ENCODE data around the gene MAP4K1. TPM values are rescaled to one million over a fixed set of nuclear protein-coding genes. Genes with fewer than 3 reads are reported as not detected.
A peak's percentile ranks its signal among the peaks of the same experiment; 100 is the strongest.

MAP4K1 gene
- total RNA-seq, 1 experiment from 2014 or later: 0.56 TPM

DNA sequence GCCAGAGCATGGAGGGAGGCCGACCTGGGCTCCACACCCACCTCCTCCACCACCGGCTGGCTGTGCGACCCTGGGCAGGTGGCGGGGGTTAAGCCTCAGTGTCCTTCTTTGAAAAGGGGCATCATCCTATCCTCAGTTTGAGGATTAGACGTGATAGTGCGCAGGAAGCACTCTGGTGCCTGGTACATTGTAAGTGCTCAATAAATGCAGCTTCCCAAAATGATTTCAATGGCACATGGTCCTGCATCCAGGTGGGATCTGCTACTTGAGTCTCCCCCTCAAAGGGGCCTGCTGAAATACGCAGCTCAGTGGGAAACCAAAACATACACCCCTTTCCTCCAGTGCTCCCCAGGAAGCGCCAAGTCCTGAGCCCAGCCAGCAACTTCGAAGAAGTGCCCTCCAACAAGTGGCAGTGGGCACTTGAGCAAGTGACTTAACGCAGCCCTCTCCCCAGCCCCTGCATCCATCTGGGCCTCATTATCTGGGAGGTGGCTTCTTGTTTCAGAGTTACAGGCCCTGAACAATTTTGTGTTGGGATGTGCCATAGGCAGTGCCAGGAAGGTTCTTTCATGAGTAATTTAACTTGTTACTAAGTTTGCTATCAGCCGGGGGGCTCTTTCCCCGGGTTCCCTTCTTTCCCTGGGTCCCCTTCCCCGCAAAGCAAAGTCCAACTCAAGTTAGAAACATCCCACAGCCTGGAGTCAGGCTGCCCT, 47.6 kb upstream of the MAP4K1 start:
- no peaks in the 10 kb centered on the region for H3K9me3 Mint-ChIP-seq (ENCODE audit: unreplicated experiment)
- peaks cover 53% of the 10 kb centered on the region for H3K4me1 Mint-ChIP-seq (ENCODE audit: insufficient read depth, unreplicated experiment)
- DNase-seq (ENCODE audit: unreplicated experiment): no peak
- CTCF ChIA-PET: interaction anchor here (1.0 kb wide), 1 partner anchor 13 kb away, joined by 4 read pairs; no protein-coding TSS in a partner anchor
- peak overlapping the region; percentile 87 for H3K27ac Mint-ChIP-seq (ENCODE audit: low read depth, unreplicated experiment)
- no peak overlapping the region for H3K4me3 Mint-ChIP-seq (ENCODE audit: unreplicated experiment)
- peaks cover 55% of the 10 kb centered on the region for H3K36me3 Mint-ChIP-seq (ENCODE audit: insufficient read depth, unreplicated experiment)
- no peaks in the 10 kb centered on the region for H3K27me3 Mint-ChIP-seq (ENCODE audit: insufficient read depth, unreplicated experiment)
- BruUV-seq (replicated peaks): no TSS peak
- intact Hi-C loops (cut with micrococcal nuclease): no loop called here
- TF ChIP-seq, protein P1, sequence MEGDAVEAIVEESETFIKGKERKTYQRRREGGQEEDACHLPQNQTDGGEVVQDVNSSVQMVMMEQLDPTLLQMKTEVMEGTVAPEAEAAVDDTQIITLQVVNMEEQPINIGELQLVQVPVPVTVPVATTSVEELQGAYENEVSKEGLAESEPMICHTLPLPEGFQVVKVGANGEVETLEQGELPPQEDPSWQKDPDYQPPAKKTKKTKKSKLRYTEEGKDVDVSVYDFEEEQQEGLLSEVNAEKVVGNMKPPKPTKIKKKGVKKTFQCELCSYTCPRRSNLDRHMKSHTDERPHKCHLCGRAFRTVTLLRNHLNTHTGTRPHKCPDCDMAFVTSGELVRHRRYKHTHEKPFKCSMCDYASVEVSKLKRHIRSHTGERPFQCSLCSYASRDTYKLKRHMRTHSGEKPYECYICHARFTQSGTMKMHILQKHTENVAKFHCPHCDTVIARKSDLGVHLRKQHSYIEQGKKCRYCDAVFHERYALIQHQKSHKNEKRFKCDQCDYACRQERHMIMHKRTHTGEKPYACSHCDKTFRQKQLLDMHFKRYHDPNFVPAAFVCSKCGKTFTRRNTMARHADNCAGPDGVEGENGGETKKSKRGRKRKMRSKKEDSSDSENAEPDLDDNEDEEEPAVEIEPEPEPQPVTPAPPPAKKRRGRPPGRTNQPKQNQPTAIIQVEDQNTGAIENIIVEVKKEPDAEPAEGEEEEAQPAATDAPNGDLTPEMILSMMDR (IDR thresholded peaks at IDR 0.05; ENCODE audit: unreplicated experiment): no peak
- POLR2A ChIA-PET: interaction anchor here (0.5 to 19.4 kb wide), 7 partner anchors 9 to 167 kb away, joined by 3 to 521 read pairs (median 5); partner anchors contain the start of gene ECH1

DNA sequence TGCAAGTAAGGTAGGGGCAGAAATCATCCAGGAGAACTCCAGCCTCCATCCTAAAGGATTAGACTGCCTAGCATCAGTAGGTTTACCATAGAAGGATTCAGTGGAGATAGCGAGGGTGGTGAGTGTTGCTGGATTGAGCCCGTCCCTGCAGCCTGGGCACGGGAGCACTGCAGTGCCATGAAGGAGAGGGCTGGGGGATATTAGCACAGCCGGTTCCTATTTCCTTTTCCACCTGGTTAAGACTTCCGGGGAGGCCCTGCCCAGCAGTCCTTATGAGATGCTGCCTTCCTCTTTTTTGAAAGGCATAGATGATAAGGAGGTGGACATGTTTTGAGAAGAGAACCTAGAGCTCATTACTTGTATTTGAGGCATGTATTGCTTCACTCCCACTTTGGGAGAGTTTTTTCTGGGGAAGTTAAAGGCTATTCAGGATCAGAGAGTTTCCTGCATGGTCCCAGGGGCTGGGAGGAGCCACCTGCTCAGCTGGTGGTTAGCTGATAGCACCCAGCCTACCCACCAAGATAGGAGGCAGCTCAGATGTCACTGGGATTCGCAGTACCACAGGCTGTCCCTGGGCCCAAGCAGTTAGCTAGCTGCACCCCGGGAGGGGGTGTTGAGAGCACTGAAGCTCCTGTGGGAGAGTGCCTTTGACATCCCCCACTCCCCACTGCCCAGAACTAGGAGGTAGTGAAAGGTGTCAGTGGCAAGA, 46.9 kb upstream of the MAP4K1 start:
- ChIA-PET CTCF (interaction anchor here (1.0 to 1.2 kb wide), 3 partner anchors 14 to 39 kb away, joined by 3 to 4 read pairs (median 4); no protein-coding TSS in a partner anchor), POLR2A (interaction anchor here (0.5 to 19.4 kb wide), 6 partner anchors 10 to 172 kb away, joined by 3 to 521 read pairs (median 4); no protein-coding TSS in a partner anchor)
- DNase-seq (ENCODE audit: unreplicated experiment): no peak
- no TSS peak for BruUV-seq (replicated peaks)
- Mint-ChIP-seq H3K4me3 (ENCODE audit: unreplicated experiment) (no peak overlapping the region), H3K36me3 (ENCODE audit: insufficient read depth, unreplicated experiment) (peaks cover 49% of the 10 kb centered on the region), H3K27ac (ENCODE audit: low read depth, unreplicated experiment) (peak overlapping the region; percentile 82), H3K9me3 (ENCODE audit: unreplicated experiment) (no peaks in the 10 kb centered on the region), H3K27me3 (ENCODE audit: insufficient read depth, unreplicated experiment) (no peaks in the 10 kb centered on the region), H3K4me1 (ENCODE audit: insufficient read depth, unreplicated experiment) (peaks cover 52% of the 10 kb centered on the region)
- intact Hi-C loops (cut with micrococcal nuclease): no loop called here
- TF ChIP-seq, protein P1 (IDR thresholded peaks at IDR 0.05; ENCODE audit: unreplicated experiment): no peak

DNA sequence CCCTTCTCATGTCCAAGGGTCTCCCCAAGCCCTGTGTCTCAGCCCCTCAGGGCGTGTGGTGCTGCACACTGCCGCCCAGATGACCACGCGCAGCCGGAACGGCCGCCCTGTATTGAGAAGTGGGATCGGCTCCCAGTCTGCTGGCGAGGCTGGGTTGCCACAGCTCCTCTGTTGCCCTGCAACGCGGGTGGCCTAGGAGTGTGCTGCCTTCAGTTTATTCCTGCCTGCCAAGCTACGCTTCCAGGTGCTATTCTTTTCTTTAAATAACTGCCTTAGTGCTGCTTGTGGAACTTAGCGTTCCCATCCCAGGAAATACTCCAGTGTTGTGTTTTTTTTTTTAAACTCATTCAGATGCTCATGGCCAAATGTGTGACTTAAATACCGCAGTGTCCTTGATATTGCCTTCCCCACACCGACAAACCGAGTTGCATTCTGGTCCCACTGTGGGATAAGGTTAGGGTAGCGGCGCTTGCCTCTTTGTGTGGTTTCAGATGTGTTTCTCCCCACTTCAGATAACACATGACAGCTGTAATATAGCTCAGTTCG, 46.3 kb upstream of the MAP4K1 start:
- Mint-ChIP-seq H3K4me3 (ENCODE audit: unreplicated experiment) (no peak overlapping the region), H3K27ac (ENCODE audit: low read depth, unreplicated experiment) (peak overlapping the region; percentile 82), H3K36me3 (ENCODE audit: insufficient read depth, unreplicated experiment) (peaks cover 44% of the 10 kb centered on the region), H3K27me3 (ENCODE audit: insufficient read depth, unreplicated experiment) (no peaks in the 10 kb centered on the region), H3K9me3 (ENCODE audit: unreplicated experiment) (no peaks in the 10 kb centered on the region), H3K4me1 (ENCODE audit: insufficient read depth, unreplicated experiment) (peaks cover 49% of the 10 kb centered on the region)
- TF ChIP-seq, protein P1 (IDR thresholded peaks at IDR 0.05; ENCODE audit: unreplicated experiment): no peak
- CTCF ChIA-PET: interaction anchor here (1.0 to 1.2 kb wide), 3 partner anchors 14 to 40 kb away, joined by 3 to 4 read pairs (median 4); no protein-coding TSS in a partner anchor
- DNase-seq (ENCODE audit: unreplicated experiment): no peak
- no TSS peak for BruUV-seq (replicated peaks)
- POLR2A ChIA-PET: interaction anchor here (0.6 to 19.4 kb wide), 4 partner anchors 10 to 173 kb away, joined by 3 to 521 read pairs (median 6); no protein-coding TSS in a partner anchor
- intact Hi-C loops (cut with micrococcal nuclease): no loop called here
